Suprapubic skin (tissue), 4 donors: ENCODE data around the gene TRAPPC2L. TPM values are rescaled to one million over a fixed set of nuclear protein-coding genes. Genes with fewer than 3 reads are reported as not detected.
A peak's percentile ranks its signal among the peaks of the same experiment; 100 is the strongest.

Experiments
- DNase-seq, 2 donors: peaks; one replicate each; pipeline ENCODE4 v3.0.0-alpha.2; 2019; ENCODE audit warnings: low spot score in 2 of 2
- H3K27ac ChIP-seq: fragments of 200-600 bp; sonication (generic); one replicate; pipeline ENCODE4 v1.5.1; 2019
- H3K27me3 ChIP-seq: fragments of 200-600 bp; sonication (generic); one replicate; pipeline ENCODE4 v1.5.1; 2019
- H3K36me3 ChIP-seq: fragments of 200-600 bp; sonication (generic); one replicate; pipeline ENCODE4 v1.5.1; 2019
- H3K4me1 ChIP-seq: fragments of 200-600 bp; sonication (generic); one replicate; pipeline ENCODE4 v1.5.1; 2019
- H3K4me3 ChIP-seq: fragments of 200-600 bp; sonication (generic); one replicate; pipeline ENCODE4 v1.5.1; 2019; ENCODE audit warnings: mild to moderate bottlenecking
- H3K9me3 ChIP-seq: fragments of 200-600 bp; sonication (generic); one replicate; pipeline ENCODE4 v1.5.1; 2019
- EP300 ChIP-seq: sonication (generic); formaldehyde crosslinking; IDR thresholded peaks from one replicate; pipeline ENCODE4 v1.6.1; 2017; ENCODE audit warnings: antibody characterized with exemption
- POLR2A ChIP-seq, 2 donors: fragments of 450-650 bp; IDR thresholded peaks; one replicate each; pipeline ENCODE4 v1.6.1; 2017; ENCODE audit warnings: antibody characterized with exemption in 2 of 2, mild to moderate bottlenecking in 2 of 2, moderate library complexity in 2 of 2
- POLR2AphosphoS5 ChIP-seq, 3 donors: sonication (generic); formaldehyde crosslinking; IDR thresholded peaks; one replicate each; pipeline ENCODE4 v1.6.1; 2017; ENCODE audit warnings: antibody characterized with exemption in 3 of 3
- WGBS: methylation state at CpG from one replicate; pipeline ENCODE4 v1.1.5; 2018; 5-methylcytosine and 5-hydroxymethylcytosine counted together
- total RNA-seq, 4 donors: library from RNA; depleted of rRNA; stranded (reverse); fragments of >200 nt; gene quantifications; one replicate each; pipeline ENCODE4 v1.1.0, GENCODE V29; 2016
- TF ChIP-seq, protein P1 (sequence below), 2 donors: fragments of 200-600 bp in 1 of 2; fragments of 450-650 bp in 1 of 2; sonication (generic) in 1 of 2; IDR thresholded peaks; one replicate each; pipeline ENCODE4 v1.5.1; 2016 to 2019; ENCODE audit warnings: antibody characterized with exemption in 2 of 2, mild to moderate bottlenecking in 1 of 2, moderate library complexity in 1 of 2

Gene TRAPPC2L
- total RNA-seq, 4 donors from 2014 or later: 31.9 to 49.2 (median 36.3) TPM

DNA sequence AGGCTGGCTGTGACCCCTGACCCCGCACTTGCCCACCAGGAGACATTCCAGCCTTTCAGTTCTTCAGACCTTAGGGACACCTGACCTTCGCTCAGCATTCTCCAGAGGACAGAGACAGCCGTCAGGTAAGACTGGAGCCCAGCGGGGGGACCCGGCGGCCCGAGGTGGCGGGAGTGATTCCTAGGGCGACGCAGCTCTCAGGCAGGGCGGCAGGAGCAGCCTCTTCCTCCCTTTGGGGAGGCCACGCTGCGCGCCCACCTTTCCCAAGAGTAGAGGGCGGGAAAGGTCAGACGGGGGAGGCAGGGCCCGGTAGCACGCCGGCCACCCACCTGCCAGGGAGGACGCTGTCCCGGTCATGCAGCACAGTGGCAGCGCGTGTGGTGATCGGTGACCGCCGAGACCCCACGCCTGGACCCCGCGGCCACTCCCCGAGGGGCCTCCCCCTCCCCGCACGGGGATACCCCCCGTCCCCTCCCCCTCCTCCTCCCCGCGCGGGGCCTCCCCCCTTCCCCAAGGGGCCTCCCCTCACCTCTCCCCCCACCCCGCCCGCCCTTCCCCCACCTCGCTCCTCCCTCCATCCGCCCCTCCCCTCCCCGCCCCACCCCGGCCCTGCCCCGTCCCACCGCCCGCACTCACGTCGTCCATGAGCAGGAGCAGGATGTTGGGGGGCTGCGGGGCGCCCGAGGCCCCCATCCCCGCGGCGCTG lies 652 bp upstream of the TRAPPC2L start:
- TF ChIP-seq POLR2A (IDR thresholded peaks at IDR 0.05): no peak
- TF ChIP-seq POLR2AphosphoS5 (IDR thresholded peaks at IDR 0.05): no peak
- TF ChIP-seq, protein P1, sequence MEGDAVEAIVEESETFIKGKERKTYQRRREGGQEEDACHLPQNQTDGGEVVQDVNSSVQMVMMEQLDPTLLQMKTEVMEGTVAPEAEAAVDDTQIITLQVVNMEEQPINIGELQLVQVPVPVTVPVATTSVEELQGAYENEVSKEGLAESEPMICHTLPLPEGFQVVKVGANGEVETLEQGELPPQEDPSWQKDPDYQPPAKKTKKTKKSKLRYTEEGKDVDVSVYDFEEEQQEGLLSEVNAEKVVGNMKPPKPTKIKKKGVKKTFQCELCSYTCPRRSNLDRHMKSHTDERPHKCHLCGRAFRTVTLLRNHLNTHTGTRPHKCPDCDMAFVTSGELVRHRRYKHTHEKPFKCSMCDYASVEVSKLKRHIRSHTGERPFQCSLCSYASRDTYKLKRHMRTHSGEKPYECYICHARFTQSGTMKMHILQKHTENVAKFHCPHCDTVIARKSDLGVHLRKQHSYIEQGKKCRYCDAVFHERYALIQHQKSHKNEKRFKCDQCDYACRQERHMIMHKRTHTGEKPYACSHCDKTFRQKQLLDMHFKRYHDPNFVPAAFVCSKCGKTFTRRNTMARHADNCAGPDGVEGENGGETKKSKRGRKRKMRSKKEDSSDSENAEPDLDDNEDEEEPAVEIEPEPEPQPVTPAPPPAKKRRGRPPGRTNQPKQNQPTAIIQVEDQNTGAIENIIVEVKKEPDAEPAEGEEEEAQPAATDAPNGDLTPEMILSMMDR (IDR thresholded peaks at IDR 0.05): no peak
- TF ChIP-seq EP300: no peak
- WGBS: 15% methylated on average over 21 of the region's 53 CpGs
- Histone ChIP-seq H3K4me3 (peak overlapping the region; percentile 81), H3K9me3 (no peaks in the 10 kb centered on the region), H3K27ac (peak overlapping the region; percentile 72), H3K4me1 (peaks cover 32% of the 10 kb centered on the region), H3K36me3 (peaks cover 21% of the 10 kb centered on the region), H3K27me3 (no peaks in the 10 kb centered on the region)
- DNase-seq: no peak

DNA sequence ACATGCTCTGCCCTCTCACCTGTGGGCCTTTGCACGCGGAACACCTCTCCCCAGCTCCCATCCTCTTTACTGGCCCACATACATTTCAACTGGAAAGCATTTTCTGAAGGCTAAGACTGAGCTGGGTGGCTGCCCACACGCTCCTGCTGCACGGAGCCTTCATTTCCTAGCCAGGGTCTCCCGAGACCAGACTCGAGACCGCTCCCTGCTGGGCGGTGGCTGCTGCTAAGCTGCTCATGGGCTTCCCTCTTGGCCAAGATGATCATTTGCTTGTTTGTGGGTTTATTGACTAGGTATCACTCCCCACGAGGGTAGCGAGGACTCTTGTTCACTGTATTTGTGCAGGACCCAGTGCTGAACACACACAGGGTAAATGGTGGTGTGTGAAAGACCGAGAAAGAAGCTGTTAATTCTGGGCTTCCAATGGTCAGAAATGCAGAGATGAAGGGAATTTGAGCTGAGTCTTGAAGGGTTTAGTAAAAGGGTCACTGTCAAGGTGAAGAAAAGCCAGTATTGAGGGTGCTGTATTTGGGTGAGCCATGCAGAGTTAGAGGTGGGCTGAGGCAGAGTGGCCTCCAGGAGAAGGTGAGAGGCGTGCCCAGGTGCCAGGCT lies 907 bp downstream of the TRAPPC2L start:
- Histone ChIP-seq H3K27ac (no peak overlapping the region), H3K4me1 (peaks cover 32% of the 10 kb centered on the region), H3K36me3 (peaks cover 37% of the 10 kb centered on the region), H3K27me3 (no peaks in the 10 kb centered on the region), H3K9me3 (no peaks in the 10 kb centered on the region), H3K4me3 (peak overlapping the region; percentile 81)
- DNase-seq: no peak
- no peak for TF ChIP-seq POLR2AphosphoS5 (IDR thresholded peaks at IDR 0.05)
- no peak for TF ChIP-seq POLR2A (IDR thresholded peaks at IDR 0.05)
- no peak for TF ChIP-seq EP300
- TF ChIP-seq, protein P1 (IDR thresholded peaks at IDR 0.05): peak in 1 of 2 donors; percentile 68
- 12% methylated on average over 12 of the region's 12 CpGs for WGBS

DNA sequence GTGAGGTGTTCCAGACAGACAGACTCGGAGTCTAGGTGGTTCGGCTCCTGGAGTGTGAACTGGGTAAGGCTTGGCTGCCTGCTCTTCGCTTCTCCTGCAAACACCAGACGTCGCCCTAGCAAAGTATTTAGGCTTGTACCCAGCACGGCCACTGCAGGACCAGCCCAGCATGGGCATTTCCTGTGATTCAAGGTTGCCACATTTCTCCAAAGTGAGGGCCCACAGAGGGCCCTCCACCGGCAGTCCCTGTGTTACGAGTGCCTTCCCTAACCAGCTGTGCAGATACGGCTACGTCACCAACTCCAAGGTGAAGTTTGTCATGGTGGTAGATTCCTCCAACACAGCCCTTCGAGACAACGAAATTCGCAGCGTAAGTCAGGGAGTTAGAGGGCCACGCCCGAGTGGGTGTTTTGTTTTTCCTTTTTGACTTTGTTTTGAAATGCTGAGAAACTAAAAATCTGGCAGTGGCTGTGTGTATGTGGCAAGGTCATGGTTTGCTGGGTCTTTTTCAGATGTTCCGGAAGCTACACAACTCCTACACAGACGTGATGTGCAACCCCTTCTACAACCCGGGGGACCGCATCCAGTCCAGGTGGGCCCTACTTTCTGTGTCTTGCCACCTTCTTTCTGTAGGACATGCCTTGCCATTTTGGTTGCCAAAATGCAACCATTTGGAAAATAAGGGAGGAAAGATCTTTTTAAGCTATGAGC lies 2.6 kb downstream of the TRAPPC2L start:
- H3K9me3 ChIP-seq: no peaks in the 10 kb centered on the region
- H3K4me1 ChIP-seq: peaks cover 32% of the 10 kb centered on the region
- 89% methylated on average over 16 of the region's 20 CpGs for WGBS
- peaks cover 43% of the 10 kb centered on the region for H3K36me3 ChIP-seq
- H3K27ac ChIP-seq: no peak overlapping the region
- TF ChIP-seq EP300 (no peak), POLR2AphosphoS5 (IDR thresholded peaks at IDR 0.05) (no peak), POLR2A (IDR thresholded peaks at IDR 0.05) (no peak)
- TF ChIP-seq, protein P1 (IDR thresholded peaks at IDR 0.05): no peak
- no peak for DNase-seq
- H3K4me3 ChIP-seq: no peak overlapping the region
- H3K27me3 ChIP-seq: no peaks in the 10 kb centered on the region

DNA sequence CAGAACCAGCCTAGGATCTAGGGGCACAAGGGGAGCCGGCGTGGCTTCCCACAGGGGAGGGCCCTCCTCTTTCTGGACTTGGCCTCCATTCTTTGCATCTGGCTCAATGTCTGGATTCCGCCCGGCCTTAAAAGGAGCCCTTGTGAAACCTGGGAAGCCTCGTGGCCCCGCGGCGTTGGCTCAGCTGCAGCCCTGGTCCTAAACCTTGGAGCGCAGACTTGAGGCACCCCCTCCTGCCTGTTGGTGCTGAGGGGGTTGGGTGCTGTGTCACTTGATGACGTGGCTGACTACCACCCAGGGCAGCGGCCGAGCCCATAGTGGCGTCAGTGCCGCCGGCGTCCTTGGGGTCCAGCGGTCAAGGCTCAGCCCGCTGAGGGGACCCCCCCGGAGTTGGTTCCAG lies 4.4 kb downstream of the TRAPPC2L start:
- Histone ChIP-seq H3K4me3 (no peak overlapping the region), H3K4me1 (peaks cover 18% of the 10 kb centered on the region), H3K27me3 (no peaks in the 10 kb centered on the region), H3K36me3 (peaks cover 43% of the 10 kb centered on the region), H3K9me3 (no peaks in the 10 kb centered on the region), H3K27ac (no peak overlapping the region)
- DNase-seq: no peak
- TF ChIP-seq POLR2AphosphoS5 (IDR thresholded peaks at IDR 0.05) (no peak), POLR2A (IDR thresholded peaks at IDR 0.05) (no peak)
- TF ChIP-seq, protein P1 (IDR thresholded peaks at IDR 0.05): no peak
- 100% methylated on average over 1 of the region's 19 CpGs for WGBS

DNA sequence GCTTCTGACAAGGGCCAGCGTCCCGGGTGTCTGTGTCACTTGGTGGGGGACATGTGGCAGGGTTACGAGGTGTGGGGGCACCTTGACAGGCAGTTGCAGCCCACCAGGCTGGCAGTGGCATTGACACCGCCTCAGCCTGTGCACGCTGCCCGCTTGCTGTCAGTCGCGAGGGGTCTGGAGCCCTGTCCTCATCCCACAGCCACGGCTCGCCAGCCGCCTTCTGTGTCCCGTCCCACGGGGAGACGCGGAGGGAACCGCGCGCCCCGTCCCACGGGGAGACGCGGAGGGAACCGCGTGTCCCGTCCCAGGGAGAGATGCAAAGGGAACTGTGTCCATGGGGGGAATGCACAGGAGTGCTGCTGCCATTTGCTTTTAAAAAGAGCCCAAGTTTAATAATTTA lies 6.0 kb downstream of the TRAPPC2L start:
- H3K9me3 ChIP-seq: no peaks in the 10 kb centered on the region
- WGBS: 94% methylated on average over 16 of the region's 25 CpGs
- no peak overlapping the region for H3K27ac ChIP-seq
- TF ChIP-seq POLR2A (IDR thresholded peaks at IDR 0.05): no peak
- peaks cover 11% of the 10 kb centered on the region for H3K4me1 ChIP-seq
- no peak for DNase-seq
- H3K4me3 ChIP-seq: no peak overlapping the region
- peaks cover 43% of the 10 kb centered on the region for H3K36me3 ChIP-seq
- no peaks in the 10 kb centered on the region for H3K27me3 ChIP-seq
